Upper lobe of left lung (tissue), 6 donors: ENCODE results near the gene MYH9. TPM values are rescaled to one million over a fixed set of nuclear protein-coding genes. Genes with fewer than 3 reads are reported as not detected.
A peak's percentile ranks its signal among the peaks of the same experiment; 100 is the strongest.

Experiments
- ATAC-seq, 2 donors: fragments of 200-7000 bp; cut with Tn5 transposase; one replicate each; pipeline ENCODE4 v1.9.1; 2022; ENCODE audit warnings: mild to moderate bottlenecking in 2 of 2, moderate library complexity in 2 of 2; ENCODE audit not compliant: low FRiP score in 2 of 2
- DNase-seq, 2 donors: peaks; one replicate each; pipeline ENCODE4 v3.0.0-alpha.2; 2019 to 2020
- H3K27ac ChIP-seq, 4 donors: fragments of 200-600 bp; sonication (generic); one replicate each; pipeline ENCODE4 v1.5.1; 2016 to 2019
- H3K27me3 ChIP-seq, 4 donors: fragments of 200-600 bp; sonication (generic); one replicate each; pipeline ENCODE4 v1.5.1; 2017 to 2019
- H3K36me3 ChIP-seq, 4 donors: fragments of 200-600 bp; sonication (generic); one replicate each; pipeline ENCODE4 v1.5.1; 2016 to 2019
- H3K4me1 ChIP-seq, 4 donors: fragments of 200-600 bp; sonication (generic); one replicate each; pipeline ENCODE4 v1.5.1; 2018 to 2019
- H3K4me3 ChIP-seq, 4 donors: fragments of 200-600 bp; sonication (generic); one replicate each; pipeline ENCODE4 v1.5.1; 2017 to 2019; ENCODE audit warnings: mild to moderate bottlenecking in 2 of 4, moderate library complexity in 1 of 4
- H3K9me3 ChIP-seq, 4 donors: fragments of 200-600 bp; sonication (generic); one replicate each; pipeline ENCODE4 v1.5.1; 2018 to 2019
- CTCF ChIP-seq, 6 experiments: fragments of 450-650 bp in 4 of 6; fragments of 200-600 bp in 2 of 6; sonication (generic) in 2 of 6; IDR thresholded peaks; one replicate each; pipeline ENCODE4 v1.5.1; 2016 to 2019; ENCODE audit warnings: antibody characterized with exemption in 6 of 6
- EP300 ChIP-seq, 4 donors: sonication (generic); formaldehyde crosslinking; IDR thresholded peaks; one replicate each; pipeline ENCODE4 v1.5.1; 2017; ENCODE audit warnings: antibody characterized with exemption in 4 of 4, control low read depth in 2 of 4
- POLR2A ChIP-seq, 4 donors: fragments of 450-650 bp; IDR thresholded peaks; one replicate each; pipeline ENCODE4 v1.5.1; 2016 to 2017; ENCODE audit warnings: antibody characterized with exemption in 4 of 4, mild to moderate bottlenecking in 2 of 4
- POLR2AphosphoS5 ChIP-seq, 2 donors: sonication (generic); formaldehyde crosslinking; IDR thresholded peaks; one replicate each; pipeline ENCODE4 v1.5.1; 2017; ENCODE audit warnings: antibody characterized with exemption in 2 of 2
- WGBS, 2 donors: methylation state at CpG; one replicate each; pipeline ENCODE4 v1.1.5; 2017 to 2018; 5-methylcytosine and 5-hydroxymethylcytosine counted together
- total RNA-seq, 6 donors: library from RNA; depleted of rRNA in 4 of 6; stranded (reverse); fragments of >200 nt in 4 of 6; gene quantifications; one replicate each; pipeline versions ENCODE4 v1.1.0 to v1.2.1, GENCODE V29; 2016 to 2021
- donor health status: DM: no; HTN: no; CAD: no; lungs with moderate emphysema.
- donor health status: DM: no; HTN: yes; CAD: no; lungs with severe emphysema.

Gene MYH9
- total RNA-seq, 6 donors from 2014 or later, result 486 to 925 (median 599) TPM

- H3K4me1 ChIP-seq, result peaks cover 95 to 100% (median 99%) of the 10 kb centered on the region in 4 donors
- peaks cover 0 to 20% (median 0%) of the 10 kb centered on the region in 4 donors for H3K36me3 ChIP-seq
- H3K4me3 ChIP-seq, result peak overlapping the region in 1 of 4 donors; percentile 20
- ATAC-seq, result peak; percentile 27 to 64
- TF ChIP-seq POLR2AphosphoS5 (IDR thresholded peaks at IDR 0.05) (peak in 1 of 2 donors; percentile 21), EP300 (IDR thresholded peaks at IDR 0.05) (no peak), POLR2A (IDR thresholded peaks at IDR 0.05) (peak in 1 of 4 donors; percentile 15), CTCF (IDR thresholded peaks at IDR 0.05) (no peak)
- H3K27me3 ChIP-seq, result no peaks in the 10 kb centered on the region
- no peaks in the 10 kb centered on the region for H3K9me3 ChIP-seq
- DNase-seq, result peak in 1 of 2 donors; percentile 93
- WGBS, 2 donors, result 20 to 22% methylated on average over 7 of the region's 7 CpGs
- H3K27ac ChIP-seq, result peak overlapping the region; percentile 84 to 95 (median 90)
These were observed 14.5 kb downstream of the MYH9 start for GRCh38 chr22:36373258-36373579.

GRCh38 chr22:36371920-36372319, 15.8 kb downstream of the MYH9 start:
- DNase-seq (no peak), ATAC-seq (no peak)
- Histone ChIP-seq H3K27ac (peak overlapping the region; percentile 84 to 95 (median 90)), H3K36me3 (peaks cover 0 to 20% (median 2%) of the 10 kb centered on the region in 4 donors), H3K9me3 (no peaks in the 10 kb centered on the region), H3K4me3 (no peak overlapping the region), H3K27me3 (no peaks in the 10 kb centered on the region), H3K4me1 (peaks cover 99 to 100% (median 100%) of the 10 kb centered on the region in 4 donors)
- no peak for TF ChIP-seq CTCF (IDR thresholded peaks at IDR 0.05)
- no peak for TF ChIP-seq EP300 (IDR thresholded peaks at IDR 0.05)
- no peak for TF ChIP-seq POLR2A (IDR thresholded peaks at IDR 0.05)
- TF ChIP-seq POLR2AphosphoS5 (IDR thresholded peaks at IDR 0.05), result no peak
- WGBS, 2 donors, result 64 to 69% methylated on average over 2 of the region's 2 CpGs

GRCh38 chr22:36369922-36370791, 17.6 kb downstream of the MYH9 start:
- no peaks in the 10 kb centered on the region for H3K9me3 ChIP-seq
- H3K4me1 ChIP-seq, result peaks cover 99 to 100% (median 100%) of the 10 kb centered on the region in 4 donors
- H3K27ac ChIP-seq, result peak overlapping the region; percentile 84 to 95 (median 90)
- no peaks in the 10 kb centered on the region for H3K27me3 ChIP-seq
- H3K36me3 ChIP-seq, result peaks cover 0 to 13% (median 2%) of the 10 kb centered on the region in 4 donors
- ATAC-seq (peak; percentile 64 to 86), DNase-seq (peak in 1 of 2 donors; percentile 92)
- no peak for TF ChIP-seq CTCF (IDR thresholded peaks at IDR 0.05)
- TF ChIP-seq EP300 (IDR thresholded peaks at IDR 0.05), result peak in 1 of 4 donors; percentile 48
- TF ChIP-seq POLR2A (IDR thresholded peaks at IDR 0.05), result peak in 1 of 4 donors; percentile 43
- peak in 1 of 2 donors; percentile 47 for TF ChIP-seq POLR2AphosphoS5 (IDR thresholded peaks at IDR 0.05)
- H3K4me3 ChIP-seq, result peak overlapping the region in 2 of 4 donors; percentile 5 to 30
- 8 to 12% methylated on average over 10 to 11 of the region's 11 CpGs for WGBS, 2 donors

GRCh38 chr22:36369004-36369921, 18.5 kb downstream of the MYH9 start:
- Histone ChIP-seq H3K4me1 (peaks cover 99 to 100% (median 100%) of the 10 kb centered on the region in 4 donors), H3K27ac (peak overlapping the region; percentile 84 to 95 (median 90)), H3K4me3 (peak overlapping the region in 2 of 4 donors; percentile 7 to 9), H3K27me3 (no peaks in the 10 kb centered on the region), H3K36me3 (peaks cover 0 to 6% (median 2%) of the 10 kb centered on the region in 4 donors), H3K9me3 (no peaks in the 10 kb centered on the region)
- ATAC-seq (no peak), DNase-seq (no peak)
- TF ChIP-seq POLR2AphosphoS5 (IDR thresholded peaks at IDR 0.05), result no peak
- no peak for TF ChIP-seq CTCF (IDR thresholded peaks at IDR 0.05)
- no peak for TF ChIP-seq POLR2A (IDR thresholded peaks at IDR 0.05)
- no peak for TF ChIP-seq EP300 (IDR thresholded peaks at IDR 0.05)
- 29 to 37% methylated on average over 15 to 19 of the region's 19 CpGs for WGBS, 2 donors
